Endothelial cell of umbilical vein (primary cell): ENCODE measurements around the gene TNIK. TPM values are rescaled to one million over a fixed set of nuclear protein-coding genes. Genes with fewer than 3 reads are reported as not detected.

Source experiments
- BruUV-seq: library from RNA; stranded (reverse); fragments of 400-500 nt; replicated peaks from 2 replicates; lab custom pipeline; 2021; lab: Mats Ljungman, UMichigan
- CTCF ChIA-PET: fragments of 300-600, 350-600 bp; sonication (Branson Sonifier 250); formaldehyde crosslinking; loops from one replicate; lab custom pipeline; 2021; ENCODE audit warnings: antibody characterized with exemption, inconsistent platforms; lab: Charles Lee
- POLR2A ChIA-PET: fragments of 300-600, 350-600 bp; sonication (Branson Sonifier 250); formaldehyde crosslinking; loops from one replicate; lab custom pipeline; 2021; ENCODE audit warnings: antibody characterized with exemption, inconsistent platforms; lab: Charles Lee
- DNase-seq: peaks from one replicate; pipeline ENCODE4 v3.0.0-alpha.2; 2011; ENCODE audit warnings: low read depth, low spot score
- FAIRE-seq: peaks from 2 replicates; lab custom pipeline; 2011; peaks lifted over from hg19 to GRCh38; lab: Jason Lieb, UNC
- H2AFZ ChIP-seq: 2 replicates; pipeline ENCODE4 v1.6.0; 2012; ENCODE audit warnings: low read depth, low read length, control low read depth, inconsistent platforms
- H3K27ac ChIP-seq: 2 replicates; pipeline ENCODE4 v1.5.1; 2011; ENCODE audit warnings: low read depth, mild to moderate bottlenecking, control low read depth, low read length, moderate library complexity; ENCODE audit not compliant: insufficient read depth
- H3K27me3 ChIP-seq, 2 experiments: 2 replicates each; pipeline versions ENCODE4 v1.6.0 to v1.6.1; 2011; ENCODE audit warnings: low read length in 2 of 2, mixed read lengths in 1 of 2; ENCODE audit not compliant: control insufficient read depth in 2 of 2, insufficient read depth in 2 of 2
- H3K36me3 ChIP-seq, 2 experiments: 2 replicates in 1 of 2; 3 replicates in 1 of 2; pipeline ENCODE4 v1.5.1; 2011; ENCODE audit warnings: low read length in 2 of 2, mild to moderate bottlenecking in 1 of 2, moderate library complexity in 1 of 2; ENCODE audit not compliant: control insufficient read depth in 2 of 2, insufficient read depth in 2 of 2; ENCODE audit errors: extremely low read depth in 1 of 2
- H3K4me1 ChIP-seq: 3 replicates; pipeline ENCODE4 v1.5.1; 2011; ENCODE audit warnings: mild to moderate bottlenecking, low read length; ENCODE audit not compliant: control insufficient read depth, insufficient read depth; ENCODE audit errors: extremely low read depth
- H3K4me2 ChIP-seq: 2 replicates; pipeline ENCODE4 v1.6.1; 2011; ENCODE audit warnings: low read length, control low read depth, mixed read lengths; ENCODE audit not compliant: insufficient read depth
- H3K4me3 ChIP-seq, 3 experiments: fragments of 200-600 bp in 1 of 3; sonication (generic), shearing (Covaris generic) in 1 of 3; replicated peaks in 1 of 3; 2 replicates each; pipeline ENCODE4 v1.5.1; 2011 to 2016; ENCODE audit warnings: control low read depth in 3 of 3, low read length in 3 of 3, mild to moderate bottlenecking in 2 of 3, inconsistent platforms in 1 of 3, low read depth in 1 of 3, moderate library complexity in 1 of 3; ENCODE audit not compliant: insufficient read depth in 1 of 3
- H3K79me2 ChIP-seq: 2 replicates; pipeline ENCODE4 v1.6.0; 2012; ENCODE audit warnings: low read length, inconsistent platforms; ENCODE audit not compliant: control insufficient read depth, insufficient read depth
- H3K9ac ChIP-seq: replicated peaks from 2 replicates; pipeline ENCODE3; 2011; ENCODE audit warnings: low read length, control low read depth; ENCODE audit not compliant: insufficient read depth; ENCODE audit errors: extremely low read depth
- H3K9me1 ChIP-seq: replicated peaks from 3 replicates; pipeline ENCODE4 v1.6.0; 2011; ENCODE audit warnings: mild to moderate bottlenecking, low read length; ENCODE audit not compliant: control insufficient read depth, insufficient read depth; ENCODE audit errors: extremely low read depth
- H3K9me3 ChIP-seq: replicated peaks from 2 replicates; pipeline ENCODE4 v1.5.1; 2012; ENCODE audit warnings: low read length, inconsistent platforms; ENCODE audit not compliant: control insufficient read depth, insufficient read depth
- H4K20me1 ChIP-seq: replicated peaks from 2 replicates; pipeline ENCODE3; 2011; ENCODE audit warnings: mild to moderate bottlenecking, low read length; ENCODE audit not compliant: control insufficient read depth, insufficient read depth; ENCODE audit errors: extremely low read depth
- GATA2 ChIP-seq: IDR thresholded peaks from 2 replicates; pipeline ENCODE4 v1.7.0; 2011; ENCODE audit warnings: low read depth, mild to moderate bottlenecking, moderate library complexity, mixed read lengths, low read length; ENCODE audit not compliant: insufficient read length, insufficient read depth
- POLR2A ChIP-seq: IDR thresholded peaks from 2 replicates; pipeline ENCODE4 v1.6.1; 2012; ENCODE audit warnings: low read depth, mild to moderate bottlenecking, control low read depth, low read length
- POLR2AphosphoS5 ChIP-seq: IDR thresholded peaks from 2 replicates; pipeline ENCODE4 v1.6.1; 2012; ENCODE audit warnings: low read depth, mild to moderate bottlenecking, control low read depth, low read length, moderate library complexity; ENCODE audit not compliant: insufficient read depth
- dilution Hi-C: fragments of 300-500 bp; cut with MboI; formaldehyde crosslinking; loops from one replicate; pipeline ENCODE4 v1.15.0; 2019; ENCODE audit warnings: low sequenced_read_pairs; ENCODE audit not compliant: extremely low pct_ligation_motif_present
- intact Hi-C: fragments of 100-400 bp; cut with micrococcal nuclease; formaldehyde crosslinking; loops from one replicate; pipeline ENCODE4 v1.10.0; 2022
- polyA plus RNA-seq, 4 experiments: library from polyadenylated mRNA; depleted of rRNA in 3 of 4; stranded (reverse) in 3 of 4; unstranded in 1 of 4; fragments of >200 nt; gene quantifications; 2 replicates each; pipeline versions ENCODE4 v1.2.1 to v1.2.3, GENCODE V29; 2011 to 2012; ENCODE audit warnings: missing spikeins in 1 of 4
- total RNA-seq: library from RNA; stranded (reverse); gene quantifications from 2 replicates; pipeline ENCODE4 v1.2.3, GENCODE V29; 2021
- TF ChIP-seq, protein P1 (sequence below), 2 donors: IDR thresholded peaks; 1 replicate in 1 of 2; 2 replicates in 1 of 2; pipeline ENCODE4 v1.5.1; 2011; ENCODE audit warnings: low read length in 2 of 2, mild to moderate bottlenecking in 2 of 2, moderate library complexity in 2 of 2, control low read depth in 1 of 2, inconsistent platforms in 1 of 2, low read depth in 1 of 2; ENCODE audit not compliant: insufficient read depth in 1 of 2; ENCODE audit errors: extremely low read depth in 1 of 2
- TF ChIP-seq, protein P2 (sequence below): IDR thresholded peaks from 2 replicates; pipeline ENCODE4 v1.6.1; 2011; ENCODE audit not compliant: insufficient read depth, insufficient read length

TNIK gene
- total and polyA plus RNA-seq, 2 donors (not counting 3 experiments of a cell fraction or from before 2014, with no cell fraction given), result 10.9 to 39.7 TPM

DNA sequence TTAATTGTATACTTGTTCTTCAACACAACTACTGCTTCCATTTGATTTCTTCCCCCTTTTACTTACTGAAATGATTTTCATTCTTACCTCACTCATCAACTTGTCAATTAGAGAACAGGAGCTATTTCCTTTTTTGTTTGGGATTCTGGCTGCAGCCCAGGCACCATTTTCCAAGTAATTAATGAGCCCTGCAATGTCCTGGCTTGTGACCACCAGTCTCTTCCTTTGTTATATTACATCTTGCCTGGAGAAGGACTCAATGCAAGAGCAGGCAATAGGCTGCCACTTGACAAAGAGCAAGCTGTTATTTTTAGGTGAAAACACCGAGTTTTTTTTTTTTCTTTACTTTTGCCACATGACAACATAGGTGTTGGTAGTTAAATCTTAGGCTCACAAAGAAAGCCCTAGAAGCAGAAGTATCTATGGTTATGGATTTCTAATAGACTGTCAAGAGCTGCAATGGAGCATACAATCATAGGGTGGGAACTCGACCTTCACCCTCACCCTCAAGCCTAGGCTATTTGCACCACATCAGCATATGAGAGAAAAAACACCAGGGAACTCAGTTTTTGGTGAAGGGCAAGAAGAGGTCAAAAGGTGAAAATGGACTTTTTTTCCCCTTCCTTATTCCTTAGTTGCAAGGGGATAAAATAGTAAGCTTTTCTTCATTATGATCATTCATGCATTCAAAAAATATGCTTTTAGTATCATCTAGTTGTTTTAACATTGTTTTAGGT lies 114.9 kb downstream of the TNIK start:
- Histone ChIP-seq H3K9ac (no peak overlapping the region), H3K27me3 (no peaks in the 10 kb centered on the region), H2AFZ (no peak overlapping the region), H3K4me2 (no peak overlapping the region), H3K9me1 (no peaks in the 10 kb centered on the region), H3K4me3 (no peak overlapping the region), H4K20me1 (no peaks in the 10 kb centered on the region), H3K4me1 (peaks cover 39% of the 10 kb centered on the region), H3K36me3 (no peaks in the 10 kb centered on the region), H3K9me3 (no peaks in the 10 kb centered on the region), H3K79me2 (peaks cover 6% of the 10 kb centered on the region), H3K27ac (no peak overlapping the region)
- intact Hi-C loops (loop anchor here (5.0 kb wide), 1 partner anchor 117 kb away; the partner anchor contains the start of gene TNIK), dilution Hi-C loops (no loop called here)
- ChIA-PET CTCF (interaction anchor here (1.0 kb wide), 1 partner anchor 11 kb away, joined by 3 read pairs; no protein-coding TSS in a partner anchor), POLR2A (no interaction called here)
- FAIRE-seq (no peak), DNase-seq (peak; percentile 25)
- BruUV-seq, result no TSS peak
- TF ChIP-seq POLR2A (no peak), POLR2AphosphoS5 (no peak), GATA2 (no peak)
- TF ChIP-seq, protein P1, sequence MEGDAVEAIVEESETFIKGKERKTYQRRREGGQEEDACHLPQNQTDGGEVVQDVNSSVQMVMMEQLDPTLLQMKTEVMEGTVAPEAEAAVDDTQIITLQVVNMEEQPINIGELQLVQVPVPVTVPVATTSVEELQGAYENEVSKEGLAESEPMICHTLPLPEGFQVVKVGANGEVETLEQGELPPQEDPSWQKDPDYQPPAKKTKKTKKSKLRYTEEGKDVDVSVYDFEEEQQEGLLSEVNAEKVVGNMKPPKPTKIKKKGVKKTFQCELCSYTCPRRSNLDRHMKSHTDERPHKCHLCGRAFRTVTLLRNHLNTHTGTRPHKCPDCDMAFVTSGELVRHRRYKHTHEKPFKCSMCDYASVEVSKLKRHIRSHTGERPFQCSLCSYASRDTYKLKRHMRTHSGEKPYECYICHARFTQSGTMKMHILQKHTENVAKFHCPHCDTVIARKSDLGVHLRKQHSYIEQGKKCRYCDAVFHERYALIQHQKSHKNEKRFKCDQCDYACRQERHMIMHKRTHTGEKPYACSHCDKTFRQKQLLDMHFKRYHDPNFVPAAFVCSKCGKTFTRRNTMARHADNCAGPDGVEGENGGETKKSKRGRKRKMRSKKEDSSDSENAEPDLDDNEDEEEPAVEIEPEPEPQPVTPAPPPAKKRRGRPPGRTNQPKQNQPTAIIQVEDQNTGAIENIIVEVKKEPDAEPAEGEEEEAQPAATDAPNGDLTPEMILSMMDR (IDR thresholded peaks at IDR 0.05; ENCODE audit: extremely low read depth in 1 of 2, insufficient read depth in 1 of 2, low read depth in 1 of 2, low read length in 2 of 2), result no peak
- TF ChIP-seq, protein P2, sequence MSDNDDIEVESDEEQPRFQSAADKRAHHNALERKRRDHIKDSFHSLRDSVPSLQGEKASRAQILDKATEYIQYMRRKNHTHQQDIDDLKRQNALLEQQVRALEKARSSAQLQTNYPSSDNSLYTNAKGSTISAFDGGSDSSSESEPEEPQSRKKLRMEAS, result no peak
